ENCODE data around the gene COTL1.
"Not testable (repeated sequence)": the region's sequence is repeated elsewhere in the genome, so short reads cannot be mapped to it uniquely, and the experiment has no call there.

Gene COTL1

GRCh38 chr16:84528322-84528721 is 89.6 kb downstream of the COTL1 start:
- no peak for DNase-seq (ENCODE audit: low read depth)

GRCh38 chr16:84527532-84528269 is 90.2 kb downstream of the COTL1 start:
- DNase-seq (ENCODE audit: low read depth) = no peak

- DNase-seq (ENCODE audit: low read depth) = no peak
Measured at GRCh38 chr16:84526794-84527531, 90.9 kb downstream of the COTL1 start.

GRCh38 chr16:84524941-84525581 is 92.8 kb downstream of the COTL1 start:
- DNase-seq (ENCODE audit: low read depth) = not testable (repeated sequence)

DNA sequence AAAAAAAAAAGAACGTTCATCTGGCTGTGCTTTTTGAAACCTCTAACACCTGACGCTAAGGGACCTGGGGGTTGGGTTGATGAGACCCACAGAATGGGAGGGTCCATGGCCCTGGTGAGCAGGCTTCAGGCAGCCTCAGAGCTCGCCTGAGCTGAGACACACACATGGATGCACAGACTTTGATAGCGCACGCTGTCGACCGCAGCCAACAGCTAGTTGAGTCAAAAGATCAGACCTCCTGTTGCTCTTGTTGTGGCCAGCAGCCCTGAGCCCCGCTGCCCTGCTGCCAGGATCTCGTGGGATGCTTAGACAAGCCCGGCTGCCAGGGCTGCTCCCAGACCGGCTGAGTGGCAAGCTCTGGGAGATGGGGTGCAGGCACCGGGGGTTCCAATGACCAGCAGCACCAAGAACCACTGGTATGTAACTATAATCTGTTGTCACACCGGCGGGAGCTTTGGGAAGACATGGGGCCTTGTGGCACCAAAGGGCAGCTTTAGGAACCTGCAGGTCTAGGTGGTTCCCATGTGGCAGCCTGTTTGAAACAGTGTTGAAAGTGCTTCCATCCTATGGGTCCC is 93.4 kb downstream of the COTL1 start:
- no peak for DNase-seq (ENCODE audit: low read depth)

- no peak for DNase-seq (ENCODE audit: low read depth)
Measured at GRCh38 chr16:84521497-84521770, 96.4 kb downstream of the COTL1 start.

- no peak for DNase-seq (ENCODE audit: low read depth)
Measured at GRCh38 chr16:84520725-84521496, 97.0 kb downstream of the COTL1 start.

DNA sequence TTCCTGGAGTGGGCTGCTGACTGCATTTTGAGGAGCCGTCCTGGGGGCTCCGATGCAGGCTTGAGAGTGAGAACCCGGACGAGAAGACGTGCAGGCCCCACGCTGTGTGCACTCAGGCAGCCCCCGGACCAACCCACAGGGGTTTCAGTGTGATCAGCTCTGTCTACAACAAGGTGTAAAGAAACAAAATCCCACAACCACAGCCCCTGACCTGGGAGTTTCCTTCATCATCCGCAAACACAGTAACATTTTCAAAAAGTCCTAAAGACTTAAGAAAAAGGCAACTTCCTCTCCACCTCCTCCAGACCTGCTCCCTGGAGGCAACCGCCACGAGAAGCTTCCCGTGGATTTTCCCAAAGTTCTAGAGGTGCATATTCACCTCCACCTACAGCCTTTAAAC is 98.0 kb downstream of the COTL1 start:
- DNase-seq (ENCODE audit: low read depth) = no peak

DNA sequence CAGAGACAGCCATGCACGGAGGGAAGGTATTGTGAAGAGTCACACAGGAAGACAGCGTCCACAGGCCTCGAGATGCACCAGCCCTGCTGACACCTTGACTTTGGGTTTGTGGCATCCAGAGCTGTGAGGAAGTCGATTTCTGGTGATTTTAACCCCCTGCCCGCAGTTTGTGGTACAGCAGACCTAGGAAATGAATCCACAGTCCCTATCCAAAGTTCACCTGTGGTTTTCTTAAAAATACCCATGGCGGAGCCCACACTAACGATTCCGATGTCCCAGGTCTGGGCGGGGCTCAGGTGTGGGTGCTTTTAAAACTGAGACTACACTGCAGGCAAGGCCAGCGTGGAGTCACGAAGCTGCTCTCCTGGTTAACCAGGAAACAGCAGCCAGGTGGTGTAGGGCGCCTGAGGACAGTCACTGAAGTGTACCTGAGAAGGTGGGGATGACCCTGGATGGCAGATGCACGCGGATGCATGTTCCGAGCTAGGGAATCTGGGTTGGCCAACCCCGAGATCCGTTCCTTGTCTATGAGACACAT is 99.0 kb downstream of the COTL1 start:
- DNase-seq (ENCODE audit: low read depth) = no peak

GRCh38 chr16:84518220-84518619 is 99.7 kb downstream of the COTL1 start:
- not testable (repeated sequence) for DNase-seq (ENCODE audit: low read depth)

- DNase-seq (ENCODE audit: low read depth) = no peak
Measured at GRCh38 chr16:84517366-84517765, 100.5 kb downstream of the COTL1 start.

All from stimulated activated CD8-positive, alpha-beta memory T cell treated with anti-CD3 and anti-CD28 coated beads, Interleukin-7, amount 100 ng/mL, for 24 hours (primary cell).